Mucosa of descending colon (tissue), 3 donors: ENCODE measurements around the gene TMEM158. TPM values are rescaled to one million over a fixed set of nuclear protein-coding genes. Genes with fewer than 3 reads are reported as not detected.

Experiments
- ATAC-seq: fragments of 200-7000 bp; cut with Tn5 transposase; one replicate; pipeline ENCODE4 v1.9.1; 2020; ENCODE audit warnings: mild to moderate bottlenecking, moderate library complexity
- DNase-seq, 3 donors: peaks; one replicate each; pipeline ENCODE4 v3.0.0-alpha.2; 2020
- H3K36me3 ChIP-seq: fragments of 200-600 bp; one replicate; pipeline ENCODE4 v1.8.0; 2021; ENCODE audit warnings: low read depth, mild to moderate bottlenecking
- H3K4me1 ChIP-seq: fragments of 200-600 bp; one replicate; pipeline ENCODE4 v1.8.0; 2021; ENCODE audit warnings: low read depth, mild to moderate bottlenecking
- H3K4me3 ChIP-seq: fragments of 200-600 bp; one replicate; pipeline ENCODE4 v1.8.0; 2021; ENCODE audit warnings: mild to moderate bottlenecking
- H3K9me3 ChIP-seq: fragments of 200-600 bp; one replicate; pipeline ENCODE4 v1.8.0; 2021; ENCODE audit warnings: mild to moderate bottlenecking
- CTCF ChIP-seq: fragments of 200-600 bp; IDR thresholded peaks from one replicate; pipeline ENCODE4 v1.8.0; 2022; ENCODE audit warnings: antibody characterized with exemption, mild to moderate bottlenecking
- intact Hi-C, 2 donors: fragments of 100-400 bp; cut with DNase I in 1 of 2; cut with micrococcal nuclease in 1 of 2; formaldehyde crosslinking; loops; one replicate each; pipeline versions ENCODE4 v1.11.0 to v1.11.1; 2022; cut with DNase I, micrococcal nuclease
- long read RNA-seq, 2 donors: library from polyadenylated mRNA; unstranded; transcript quantifications; one replicate each; pipeline ENCODE4 v2.0.0, GENCODE V29; 2019 to 2021
- total RNA-seq, 3 donors: library from RNA; stranded (reverse); fragmentation: NEBNext Ultra II Directional in 2 of 3; extraction: Animal tissue kit (Norgen Biotek cat#: 25700) in 2 of 3; gene quantifications; one replicate each; pipeline versions ENCODE4 v1.2.1 to v1.2.4, GENCODE V29; 2021 to 2023
- donor health status: DM: no; HTN: no; CAD: no; lungs with moderate emphysema.
- donor health status: DM: no; HTN: no; CAD: no.
- donor health status: DM: no; HTN: yes; CAD: no.

Gene TMEM158
- total RNA-seq = 10 to 100 TPM in 1 of 3 donors, 1 to 10 TPM in 2; 1.9 to 15.2 (median 6.1) TPM
- long read RNA-seq, donor 1, transcript TMEM158-201 (1 exons, 1,813 nt) = major isoform, 40 of 40 reads
- long read RNA-seq, donor 1, partial matches to known transcripts = 0 of 40 reads
- long read RNA-seq, donor 1, other reads (novel, unspliced or antisense) = 0 of 40 reads
- long read RNA-seq, donor 2 = 0 reads

- DNase-seq = peak; percentile 87 to 92 (median 91)
- Histone ChIP-seq H3K9me3 (no peaks in the 10 kb centered on the region), H3K36me3 (no peaks in the 10 kb centered on the region), H3K4me1 (peaks cover 5% of the 10 kb centered on the region), H3K4me3 (peak within 1 kb of the TSS; percentile 17)
- peak; percentile 95 for ATAC-seq
- intact Hi-C loops = loop anchor here (10.0 kb wide), 2 partner anchors 268 to 438 kb away; no protein-coding TSS in a partner anchor
- TF ChIP-seq CTCF = no peak
Measured at GRCh38 chr3:45226206-45226915, at the start of gene TMEM158. Gene TMEM158, minus strand, starts transcription at chr3:45226287. Its CDS starts 260 bp downstream, at chr3:45226027.

- no peak for TF ChIP-seq CTCF
- ATAC-seq = no peak
- peaks cover 16% of the 10 kb centered on the region for H3K9me3 ChIP-seq
- no peaks in the 10 kb centered on the region for H3K36me3 ChIP-seq
- H3K4me3 ChIP-seq = no peak overlapping the region
- H3K4me1 ChIP-seq = no peaks in the 10 kb centered on the region
- intact Hi-C loops = no loop called here
- DNase-seq = no peak
Measured at GRCh38 chr3:45275006-45275704, 49.1 kb upstream of the TMEM158 start.

GRCh38 chr3:45273681-45274515 lies 47.8 kb upstream of the TMEM158 start:
- intact Hi-C loops = no loop called here
- ATAC-seq = no peak
- peak in 1 of 3 donors; percentile 13 for DNase-seq
- no peaks in the 10 kb centered on the region for H3K4me1 ChIP-seq
- H3K36me3 ChIP-seq = no peaks in the 10 kb centered on the region
- TF ChIP-seq CTCF = no peak
- peaks cover 16% of the 10 kb centered on the region for H3K9me3 ChIP-seq
- no peak overlapping the region for H3K4me3 ChIP-seq

- ATAC-seq = peak; percentile 41
- Histone ChIP-seq H3K4me3 (no peak overlapping the region), H3K36me3 (no peaks in the 10 kb centered on the region), H3K9me3 (peaks cover 13% of the 10 kb centered on the region), H3K4me1 (no peaks in the 10 kb centered on the region)
- TF ChIP-seq CTCF = no peak
- no peak for DNase-seq
- intact Hi-C loops = no loop called here
Measured at GRCh38 chr3:45272828-45273470, 46.9 kb upstream of the TMEM158 start.
